ENCODE measurements around the gene ODF4. TPM values are rescaled to one million over a fixed set of nuclear protein-coding genes. Genes with fewer than 3 reads are reported as not detected.

The ODF4 gene
- total and polyA plus RNA-seq, 4 donors: not detected

GRCh38 chr17:8369944-8370343 is 30.3 kb downstream of the ODF4 start:
- no peaks in the 10 kb centered on the region for H3K9me3 ChIP-seq (ENCODE audit: control insufficient read depth in 4 of 4, low read length in 3 of 4)
- H3K27me3 ChIP-seq (ENCODE audit: control insufficient read depth in 4 of 4, insufficient read depth in 4 of 4, low read length in 3 of 4): no peaks in the 10 kb centered on the region
- WGBS: 89% methylated on average over 8 of the region's 8 CpGs
- no peak overlapping the region for H3K27ac ChIP-seq (ENCODE audit: low read depth in 1 of 2, low read length in 2 of 2)
- H3K9ac ChIP-seq (ENCODE audit: low read depth in 1 of 2, low read length in 2 of 2): no peak overlapping the region
- TF ChIP-seq JUND (IDR thresholded peaks at IDR 0.05): no peak
- no peak for TF ChIP-seq HNF4A (conservative IDR thresholded peaks at IDR 0.05)
- TF ChIP-seq, protein P1, sequence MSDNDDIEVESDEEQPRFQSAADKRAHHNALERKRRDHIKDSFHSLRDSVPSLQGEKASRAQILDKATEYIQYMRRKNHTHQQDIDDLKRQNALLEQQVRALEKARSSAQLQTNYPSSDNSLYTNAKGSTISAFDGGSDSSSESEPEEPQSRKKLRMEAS (IDR thresholded peaks at IDR 0.05): no peak
- H3K4me1 ChIP-seq (ENCODE audit: control insufficient read depth in 4 of 4, insufficient read depth in 4 of 4, low read length in 3 of 4): no peaks in the 10 kb centered on the region
- DNase-seq (ENCODE audit: low spot score): no peak
- no peak overlapping the region for H3K4me3 ChIP-seq (ENCODE audit: low read depth in 1 of 3, low read length in 3 of 3)
- H3K36me3 ChIP-seq (ENCODE audit: control insufficient read depth in 4 of 4, insufficient read depth in 3 of 4, low read depth in 1 of 4, low read length in 3 of 4): peaks cover 6 to 13% (median 10%) of the 10 kb centered on the region in 4 donors

DNA sequence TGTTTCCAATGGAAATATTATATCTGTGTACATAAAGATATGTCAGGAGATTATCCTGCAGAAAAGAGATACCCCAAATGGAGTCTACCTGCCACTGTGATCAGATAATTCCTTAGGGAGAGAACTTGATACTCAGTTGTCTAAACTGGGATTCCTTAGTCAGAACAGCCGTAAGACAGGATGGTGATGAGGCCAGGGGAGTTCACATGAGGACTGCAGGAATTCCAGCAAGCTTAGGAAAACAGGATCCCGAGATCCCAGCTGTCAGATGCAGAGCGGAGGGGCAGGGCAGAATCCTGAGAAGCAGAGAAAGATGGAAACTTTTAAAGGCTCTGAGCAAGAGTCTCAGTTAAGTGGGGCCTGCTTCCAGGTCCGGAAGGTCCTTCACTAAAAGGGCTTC is 32.1 kb downstream of the ODF4 start:
- Histone ChIP-seq H3K27ac (ENCODE audit: low read depth in 1 of 2, low read length in 2 of 2) (no peak overlapping the region), H3K27me3 (ENCODE audit: control insufficient read depth in 4 of 4, insufficient read depth in 4 of 4, low read length in 3 of 4) (no peaks in the 10 kb centered on the region), H3K4me3 (ENCODE audit: low read depth in 1 of 3, low read length in 3 of 3) (no peak overlapping the region), H3K9ac (ENCODE audit: low read depth in 1 of 2, low read length in 2 of 2) (no peak overlapping the region), H3K36me3 (ENCODE audit: control insufficient read depth in 4 of 4, insufficient read depth in 3 of 4, low read depth in 1 of 4, low read length in 3 of 4) (peaks cover 6 to 13% (median 10%) of the 10 kb centered on the region in 4 donors), H3K9me3 (ENCODE audit: control insufficient read depth in 4 of 4, low read length in 3 of 4) (no peaks in the 10 kb centered on the region), H3K4me1 (ENCODE audit: control insufficient read depth in 4 of 4, insufficient read depth in 4 of 4, low read length in 3 of 4) (peaks cover 0 to 13% (median 11%) of the 10 kb centered on the region in 4 donors)
- DNase-seq (ENCODE audit: low spot score): no peak
- 83% methylated on average over 4 of the region's 4 CpGs for WGBS
- TF ChIP-seq YY1 (IDR thresholded peaks at IDR 0.05): no peak
- TF ChIP-seq GABPA (IDR thresholded peaks at IDR 0.05 in 1 of 2, conservative IDR thresholded peaks at IDR 0.05 in 1 of 2): no peak
- TF ChIP-seq, protein P2, sequence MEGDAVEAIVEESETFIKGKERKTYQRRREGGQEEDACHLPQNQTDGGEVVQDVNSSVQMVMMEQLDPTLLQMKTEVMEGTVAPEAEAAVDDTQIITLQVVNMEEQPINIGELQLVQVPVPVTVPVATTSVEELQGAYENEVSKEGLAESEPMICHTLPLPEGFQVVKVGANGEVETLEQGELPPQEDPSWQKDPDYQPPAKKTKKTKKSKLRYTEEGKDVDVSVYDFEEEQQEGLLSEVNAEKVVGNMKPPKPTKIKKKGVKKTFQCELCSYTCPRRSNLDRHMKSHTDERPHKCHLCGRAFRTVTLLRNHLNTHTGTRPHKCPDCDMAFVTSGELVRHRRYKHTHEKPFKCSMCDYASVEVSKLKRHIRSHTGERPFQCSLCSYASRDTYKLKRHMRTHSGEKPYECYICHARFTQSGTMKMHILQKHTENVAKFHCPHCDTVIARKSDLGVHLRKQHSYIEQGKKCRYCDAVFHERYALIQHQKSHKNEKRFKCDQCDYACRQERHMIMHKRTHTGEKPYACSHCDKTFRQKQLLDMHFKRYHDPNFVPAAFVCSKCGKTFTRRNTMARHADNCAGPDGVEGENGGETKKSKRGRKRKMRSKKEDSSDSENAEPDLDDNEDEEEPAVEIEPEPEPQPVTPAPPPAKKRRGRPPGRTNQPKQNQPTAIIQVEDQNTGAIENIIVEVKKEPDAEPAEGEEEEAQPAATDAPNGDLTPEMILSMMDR (IDR thresholded peaks at IDR 0.05; ENCODE audit: low read depth, low read length, missing input control): no peak
- TF ChIP-seq ZBTB33 (IDR thresholded peaks at IDR 0.05): no peak
- no peak for TF ChIP-seq RAD21 (IDR thresholded peaks at IDR 0.05)
- TF ChIP-seq RXRA (IDR thresholded peaks at IDR 0.05): no peak
- no peak for TF ChIP-seq TAF1 (conservative IDR thresholded peaks at IDR 0.05)
- no peak for TF ChIP-seq HNF4G (IDR thresholded peaks at IDR 0.05)
- TF ChIP-seq FOXA2 (IDR thresholded peaks at IDR 0.05): no peak
- TF ChIP-seq ATF3 (IDR thresholded peaks at IDR 0.05): no peak
- no peak for TF ChIP-seq NR2F2 (IDR thresholded peaks at IDR 0.05)
- TF ChIP-seq EGR1 (IDR thresholded peaks at IDR 0.05; ENCODE audit: low read depth in 2 of 2): no peak
- TF ChIP-seq FOXA1 (IDR thresholded peaks at IDR 0.05): no peak
- no peak for TF ChIP-seq SP1 (IDR thresholded peaks at IDR 0.05)
- TF ChIP-seq JUND (IDR thresholded peaks at IDR 0.05): no peak
- TF ChIP-seq HNF4A (conservative IDR thresholded peaks at IDR 0.05): no peak

All from liver (tissue), 9 donors.